ENCODE data around the gene DDAH2. TPM values are rescaled to one million over a fixed set of nuclear protein-coding genes. Genes with fewer than 3 reads are reported as not detected.

The DDAH2 gene
- total RNA-seq, 1 donor from 2014 or later: 72.4 TPM

GRCh38 chr6:31775633-31776484, 46.8 kb upstream of the DDAH2 start:
- Histone ChIP-seq H2AFZ (ENCODE audit: low read depth, low read length) (no peak overlapping the region), H3K36me3 (ENCODE audit: insufficient read depth, low read length) (no peaks in the 10 kb centered on the region), H3K79me2 (ENCODE audit: insufficient read depth, low read length) (no peaks in the 10 kb centered on the region), H3K4me2 (ENCODE audit: low read length) (no peak overlapping the region), H3K9me3 (ENCODE audit: insufficient read depth, low read depth, low read length) (no peaks in the 10 kb centered on the region), H3K27me3 (ENCODE audit: insufficient read depth, low read length) (no peaks in the 10 kb centered on the region), H3K9ac (ENCODE audit: low read length) (no peak overlapping the region), H3K4me1 (ENCODE audit: insufficient read depth, low read length) (peaks cover 16% of the 10 kb centered on the region), H3K4me3 (ENCODE audit: insufficient read depth, low read depth, low read length) (no peak overlapping the region), H4K20me1 (ENCODE audit: insufficient read depth, low read length) (peaks cover 4% of the 10 kb centered on the region), H3K27ac (ENCODE audit: low read depth, low read length) (no peak overlapping the region)
- DNase-seq (ENCODE audit: low read depth) (no peak), FAIRE-seq (no peak)
- H3K36me3 Mint-ChIP-seq (ENCODE audit: low read depth, unreplicated experiment): peaks cover 13% of the 10 kb centered on the region
- peaks cover 6% of the 10 kb centered on the region for H3K4me1 Mint-ChIP-seq (ENCODE audit: low read depth, unreplicated experiment)
- no peaks in the 10 kb centered on the region for H3K27me3 Mint-ChIP-seq (ENCODE audit: low read depth, unreplicated experiment)
- peak overlapping the region; percentile 41 for H3K27ac Mint-ChIP-seq (ENCODE audit: unreplicated experiment)
- H3K9me3 Mint-ChIP-seq (ENCODE audit: unreplicated experiment): no peaks in the 10 kb centered on the region
- TF ChIP-seq CTCF (IDR thresholded peaks at IDR 0.05; ENCODE audit: insufficient read depth, low read depth, low read length): no peak
- no peak for TF ChIP-seq EZH2 (IDR thresholded peaks at IDR 0.05; ENCODE audit: insufficient read depth, low read length)
- H3K4me3 Mint-ChIP-seq (ENCODE audit: unreplicated experiment): no peak overlapping the region

- TF ChIP-seq CTCF (IDR thresholded peaks at IDR 0.05; ENCODE audit: insufficient read depth, low read depth, low read length) (no peak), EZH2 (IDR thresholded peaks at IDR 0.05; ENCODE audit: insufficient read depth, low read length) (no peak)
- no peak overlapping the region for H2AFZ ChIP-seq (ENCODE audit: low read depth, low read length)
- no peak overlapping the region for H3K4me3 Mint-ChIP-seq (ENCODE audit: unreplicated experiment)
Measured at GRCh38 chr6:31775184-31775583, 46.1 kb upstream of the DDAH2 start.

GRCh38 chr6:31771992-31772358, 42.9 kb upstream of the DDAH2 start:
- Mint-ChIP-seq H3K27ac (ENCODE audit: unreplicated experiment) (no peak overlapping the region), H3K9me3 (ENCODE audit: unreplicated experiment) (no peaks in the 10 kb centered on the region), H3K36me3 (ENCODE audit: low read depth, unreplicated experiment) (peaks cover 2% of the 10 kb centered on the region), H3K27me3 (ENCODE audit: low read depth, unreplicated experiment) (no peaks in the 10 kb centered on the region), H3K4me1 (ENCODE audit: low read depth, unreplicated experiment) (peaks cover 2% of the 10 kb centered on the region), H3K4me3 (ENCODE audit: unreplicated experiment) (no peak overlapping the region)
- Histone ChIP-seq H3K79me2 (ENCODE audit: insufficient read depth, low read length) (no peaks in the 10 kb centered on the region), H3K4me3 (ENCODE audit: insufficient read depth, low read depth, low read length) (no peak overlapping the region), H3K4me2 (ENCODE audit: low read length) (no peak overlapping the region), H3K9me3 (ENCODE audit: insufficient read depth, low read depth, low read length) (no peaks in the 10 kb centered on the region), H3K27me3 (ENCODE audit: insufficient read depth, low read length) (no peaks in the 10 kb centered on the region), H3K9ac (ENCODE audit: low read length) (no peak overlapping the region), H3K27ac (ENCODE audit: low read depth, low read length) (no peak overlapping the region), H4K20me1 (ENCODE audit: insufficient read depth, low read length) (no peaks in the 10 kb centered on the region), H3K4me1 (ENCODE audit: insufficient read depth, low read length) (peaks cover 7% of the 10 kb centered on the region), H3K36me3 (ENCODE audit: insufficient read depth, low read length) (no peaks in the 10 kb centered on the region), H2AFZ (ENCODE audit: low read depth, low read length) (no peak overlapping the region)
- TF ChIP-seq EZH2 (IDR thresholded peaks at IDR 0.05; ENCODE audit: insufficient read depth, low read length) (no peak), CTCF (IDR thresholded peaks at IDR 0.05; ENCODE audit: insufficient read depth, low read depth, low read length) (no peak)
- FAIRE-seq (no peak), DNase-seq (ENCODE audit: low read depth) (peak; percentile 49)

More at GRCh38 chr6:31775184-31775583, 46.1 kb upstream of the DDAH2 start:
- peaks cover 6% of the 10 kb centered on the region for H3K4me1 Mint-ChIP-seq (ENCODE audit: low read depth, unreplicated experiment)
- Histone ChIP-seq H3K4me3 (ENCODE audit: insufficient read depth, low read depth, low read length) (no peak overlapping the region), H3K9me3 (ENCODE audit: insufficient read depth, low read depth, low read length) (no peaks in the 10 kb centered on the region), H3K27ac (ENCODE audit: low read depth, low read length) (no peak overlapping the region), H3K4me2 (ENCODE audit: low read length) (no peak overlapping the region), H3K36me3 (ENCODE audit: insufficient read depth, low read length) (no peaks in the 10 kb centered on the region), H3K4me1 (ENCODE audit: insufficient read depth, low read length) (peaks cover 16% of the 10 kb centered on the region), H3K27me3 (ENCODE audit: insufficient read depth, low read length) (no peaks in the 10 kb centered on the region), H3K9ac (ENCODE audit: low read length) (no peak overlapping the region), H4K20me1 (ENCODE audit: insufficient read depth, low read length) (peaks cover 4% of the 10 kb centered on the region), H3K79me2 (ENCODE audit: insufficient read depth, low read length) (no peaks in the 10 kb centered on the region)
- H3K27ac Mint-ChIP-seq (ENCODE audit: unreplicated experiment): no peak overlapping the region
- no peaks in the 10 kb centered on the region for H3K27me3 Mint-ChIP-seq (ENCODE audit: low read depth, unreplicated experiment)
- FAIRE-seq (no peak), DNase-seq (ENCODE audit: low read depth) (no peak)
- H3K9me3 Mint-ChIP-seq (ENCODE audit: unreplicated experiment): no peaks in the 10 kb centered on the region
- H3K36me3 Mint-ChIP-seq (ENCODE audit: low read depth, unreplicated experiment): peaks cover 9% of the 10 kb centered on the region
